ENCODE measurements around the gene TCERG1L.

The TCERG1L gene

GRCh38 chr10:131206111-131206995, 105.2 kb downstream of the TCERG1L start:
- no peak overlapping the region for H3K4me3 ChIP-seq (ENCODE audit: low read depth, low read length)
- H3K9ac ChIP-seq, result no peak overlapping the region
- H3K79me2 ChIP-seq, result no peaks in the 10 kb centered on the region
- no peak overlapping the region for H3K27ac ChIP-seq
- H3K4me2 ChIP-seq (ENCODE audit: low read length), result no peak overlapping the region
- no peaks in the 10 kb centered on the region for H3K36me3 ChIP-seq (ENCODE audit: control insufficient read depth, insufficient read depth, low read length)
- H3K4me1 ChIP-seq, result peaks cover 1% of the 10 kb centered on the region
- H3K9me3 ChIP-seq (ENCODE audit: control insufficient read depth, low read length), result no peaks in the 10 kb centered on the region
- no peaks in the 10 kb centered on the region for H3K27me3 ChIP-seq (ENCODE audit: control insufficient read depth, insufficient read depth, low read length)
- no peak for TF ChIP-seq CTCF (IDR thresholded peaks at IDR 0.05)
- H2AFZ ChIP-seq, result no peak overlapping the region

- H3K4me2 ChIP-seq (ENCODE audit: low read length), result no peak overlapping the region
- no peaks in the 10 kb centered on the region for H3K27me3 ChIP-seq (ENCODE audit: control insufficient read depth, insufficient read depth, low read length)
- TF ChIP-seq CTCF (IDR thresholded peaks at IDR 0.05), result no peak
- H3K9ac ChIP-seq, result no peak overlapping the region
- no peaks in the 10 kb centered on the region for H3K9me3 ChIP-seq (ENCODE audit: control insufficient read depth, low read length)
- no peak overlapping the region for H2AFZ ChIP-seq
- H3K79me2 ChIP-seq, result no peaks in the 10 kb centered on the region
- H3K4me1 ChIP-seq, result no peaks in the 10 kb centered on the region
- no peak overlapping the region for H3K4me3 ChIP-seq (ENCODE audit: low read depth, low read length)
- H3K36me3 ChIP-seq (ENCODE audit: control insufficient read depth, insufficient read depth, low read length), result no peaks in the 10 kb centered on the region
- no peak overlapping the region for H3K27ac ChIP-seq
These were observed 106.0 kb downstream of the TCERG1L start for GRCh38 chr10:131205556-131205955.

GRCh38 chr10:131204406-131205152, 106.9 kb downstream of the TCERG1L start:
- Histone ChIP-seq H3K9ac (no peak overlapping the region), H2AFZ (no peak overlapping the region), H3K4me1 (no peaks in the 10 kb centered on the region), H3K36me3 (ENCODE audit: control insufficient read depth, insufficient read depth, low read length) (no peaks in the 10 kb centered on the region), H3K27ac (no peak overlapping the region), H3K4me3 (ENCODE audit: low read depth, low read length) (no peak overlapping the region), H3K79me2 (no peaks in the 10 kb centered on the region), H3K4me2 (ENCODE audit: low read length) (no peak overlapping the region), H3K9me3 (ENCODE audit: control insufficient read depth, low read length) (no peaks in the 10 kb centered on the region), H3K27me3 (ENCODE audit: control insufficient read depth, insufficient read depth, low read length) (no peaks in the 10 kb centered on the region)
- no peak for TF ChIP-seq CTCF (IDR thresholded peaks at IDR 0.05)

- Histone ChIP-seq H3K4me2 (ENCODE audit: low read length) (no peak overlapping the region), H3K79me2 (no peaks in the 10 kb centered on the region), H3K9ac (no peak overlapping the region), H3K4me1 (no peaks in the 10 kb centered on the region), H3K36me3 (ENCODE audit: control insufficient read depth, insufficient read depth, low read length) (no peaks in the 10 kb centered on the region), H2AFZ (no peak overlapping the region), H3K27me3 (ENCODE audit: control insufficient read depth, insufficient read depth, low read length) (no peaks in the 10 kb centered on the region), H3K9me3 (ENCODE audit: control insufficient read depth, low read length) (no peaks in the 10 kb centered on the region), H3K27ac (no peak overlapping the region), H3K4me3 (ENCODE audit: low read depth, low read length) (no peak overlapping the region)
- TF ChIP-seq CTCF (IDR thresholded peaks at IDR 0.05), result no peak
These were observed 107.8 kb downstream of the TCERG1L start for GRCh38 chr10:131203456-131204357.
